Sigmoid colon (tissue), 4 donors: ENCODE data around the gene PDCD1LG2.

Source experiments
- EP300 ChIP-seq, 4 donors: sonication (generic); formaldehyde crosslinking; IDR thresholded peaks; one replicate each; pipeline ENCODE4 v1.6.1; 2017; ENCODE audit warnings: antibody characterized with exemption in 4 of 4
- POLR2A ChIP-seq, 2 donors: fragments of 450-650 bp; IDR thresholded peaks; one replicate each; pipeline ENCODE4 v1.6.1; 2016; ENCODE audit warnings: antibody characterized with exemption in 2 of 2, mild to moderate bottlenecking in 2 of 2, moderate library complexity in 2 of 2
- POLR2AphosphoS5 ChIP-seq, 4 donors: sonication (generic); formaldehyde crosslinking; IDR thresholded peaks; one replicate each; pipeline ENCODE4 v1.6.1; 2017; ENCODE audit warnings: antibody characterized with exemption in 4 of 4
- TF ChIP-seq, protein P1 (sequence below), 4 experiments: fragments of 450-650 bp in 3 of 4; fragments of 200-600 bp in 1 of 4; IDR thresholded peaks; one replicate each; pipeline ENCODE4 v1.5.1; 2016 to 2019; ENCODE audit warnings: antibody characterized with exemption in 4 of 4, mild to moderate bottlenecking in 3 of 4, moderate library complexity in 2 of 4

DNA sequence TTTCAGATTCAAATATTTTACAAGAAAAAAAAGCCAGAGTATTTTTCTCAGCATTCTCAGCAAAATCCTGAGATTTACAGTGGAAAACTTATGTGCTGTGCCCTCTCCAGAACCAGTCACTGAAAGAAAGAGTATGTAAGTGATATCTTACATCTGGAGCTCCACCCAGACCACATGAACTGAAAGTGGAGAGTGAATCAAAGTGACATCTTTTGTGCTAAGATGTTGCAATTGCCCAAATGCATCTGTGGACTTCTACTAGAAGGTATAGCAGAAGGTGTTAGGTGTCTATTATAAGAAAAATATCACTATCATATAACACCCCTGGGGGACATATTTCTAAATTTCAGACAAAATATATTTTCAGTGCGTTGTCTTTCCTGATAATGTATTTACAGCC is 69.5 kb downstream of the PDCD1LG2 start:
- TF ChIP-seq POLR2A (IDR thresholded peaks at IDR 0.05): no peak
- TF ChIP-seq, protein P1, sequence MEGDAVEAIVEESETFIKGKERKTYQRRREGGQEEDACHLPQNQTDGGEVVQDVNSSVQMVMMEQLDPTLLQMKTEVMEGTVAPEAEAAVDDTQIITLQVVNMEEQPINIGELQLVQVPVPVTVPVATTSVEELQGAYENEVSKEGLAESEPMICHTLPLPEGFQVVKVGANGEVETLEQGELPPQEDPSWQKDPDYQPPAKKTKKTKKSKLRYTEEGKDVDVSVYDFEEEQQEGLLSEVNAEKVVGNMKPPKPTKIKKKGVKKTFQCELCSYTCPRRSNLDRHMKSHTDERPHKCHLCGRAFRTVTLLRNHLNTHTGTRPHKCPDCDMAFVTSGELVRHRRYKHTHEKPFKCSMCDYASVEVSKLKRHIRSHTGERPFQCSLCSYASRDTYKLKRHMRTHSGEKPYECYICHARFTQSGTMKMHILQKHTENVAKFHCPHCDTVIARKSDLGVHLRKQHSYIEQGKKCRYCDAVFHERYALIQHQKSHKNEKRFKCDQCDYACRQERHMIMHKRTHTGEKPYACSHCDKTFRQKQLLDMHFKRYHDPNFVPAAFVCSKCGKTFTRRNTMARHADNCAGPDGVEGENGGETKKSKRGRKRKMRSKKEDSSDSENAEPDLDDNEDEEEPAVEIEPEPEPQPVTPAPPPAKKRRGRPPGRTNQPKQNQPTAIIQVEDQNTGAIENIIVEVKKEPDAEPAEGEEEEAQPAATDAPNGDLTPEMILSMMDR (IDR thresholded peaks at IDR 0.05): no peak
- TF ChIP-seq POLR2AphosphoS5 (IDR thresholded peaks at IDR 0.05): no peak
- TF ChIP-seq EP300 (IDR thresholded peaks at IDR 0.05): no peak
